Psoas muscle (tissue), 8 donors: ENCODE results near the gene KIRREL1. TPM values are rescaled to one million over a fixed set of nuclear protein-coding genes. Genes with fewer than 3 reads are reported as not detected.

Experiments
- ATAC-seq, 4 donors: fragments of 200-7000 bp; cut with Tn5 transposase; one replicate each; pipeline ENCODE4 v1.9.1; 2020; ENCODE audit warnings: moderate library complexity in 3 of 4, mild to moderate bottlenecking in 2 of 4
- DNase-seq, 2 donors: peaks; one replicate each; pipeline ENCODE4 v3.0.0-alpha.2; 2020
- H3K27ac ChIP-seq: fragments of 200-600 bp; one replicate; pipeline ENCODE4 v1.8.0; 2022
- H3K27me3 ChIP-seq, 3 donors: fragments of 200-600 bp in 1 of 3; one replicate each; pipeline versions ENCODE4 v1.6.1 to v1.8.0; 2013 to 2022; ENCODE audit warnings: low read length in 2 of 3, mild to moderate bottlenecking in 2 of 3, moderate library complexity in 1 of 3; ENCODE audit not compliant: insufficient read depth in 3 of 3
- H3K36me3 ChIP-seq, 2 donors: fragments of 200-600 bp in 1 of 2; one replicate each; pipeline versions ENCODE4 v1.6.1 to v1.8.0; 2013 to 2022; ENCODE audit warnings: low read depth in 1 of 2, mild to moderate bottlenecking in 1 of 2, moderate library complexity in 1 of 2; ENCODE audit not compliant: insufficient read depth in 1 of 2
- H3K4me1 ChIP-seq: fragments of 200-600 bp; one replicate; pipeline ENCODE4 v1.8.0; 2022
- H3K4me3 ChIP-seq: fragments of 200-600 bp; one replicate; pipeline ENCODE4 v1.8.0; 2022; ENCODE audit warnings: mild to moderate bottlenecking
- H3K9me3 ChIP-seq: fragments of 200-600 bp; one replicate; pipeline ENCODE4 v1.8.0; 2022
- CTCF ChIP-seq: fragments of 200-600 bp; IDR thresholded peaks from one replicate; pipeline ENCODE4 v1.8.0; 2022; ENCODE audit warnings: antibody characterized with exemption
- WGBS, 3 donors: extraction: QIAGEN DNeasy Blood & Tissue Kit; methylation state at CpG; one replicate each; pipeline versions ENCODE4 v1.1.6 to v1.1.7; 2013; 5-methylcytosine and 5-hydroxymethylcytosine counted together
- intact Hi-C, 2 donors: fragments of 100-400 bp; cut with DNase I; formaldehyde crosslinking; loops; one replicate each; pipeline versions ENCODE4 v1.11.0 to v1.14.2; 2022
- polyA plus RNA-seq, 3 donors: library from polyadenylated mRNA; stranded (reverse); fragments of 200-250 nt; gene quantifications; one replicate each; pipeline ENCODE4 v1.2.3, GENCODE V29; 2013
- total RNA-seq, 4 donors: library from RNA; stranded (reverse); fragmentation: NEBNext Ultra II Directional in 2 of 4; extraction: Animal tissue kit (Norgen Biotek cat#: 25700) in 2 of 4; gene quantifications; one replicate each; pipeline versions ENCODE4 v1.2.1 to v1.2.4, GENCODE V29; 2021 to 2023
- donor health status: healthy with polysubstance abuse.
- donor health status: DM: no; HTN: no; CAD: no; lungs with moderate emphysema.
- donor health status: Bipolar disorder and iron deficiency.
- donor health status: healthy.
- donor health status: DM: yes; HTN: yes; CAD: no.
- donor health status: DM: no; HTN: no; CAD: no.
- donor health status: DM: no; HTN: no; CAD: no.
- donor health status: DM: yes; HTN: yes; CAD: no.

KIRREL1 gene
- total and polyA plus RNA-seq, 7 donors = 1.3 to 7.6 (median 4.3) TPM

GRCh38 chr1:158054721-158055120, 61.3 kb downstream of the KIRREL1 start:
- no peak for ATAC-seq
- 96 to 97% (median 96%) methylated on average over 4 of the region's 4 CpGs for WGBS, 3 donors
- no peaks in the 10 kb centered on the region for H3K4me1 ChIP-seq

GRCh38 chr1:158055854-158056253, 62.4 kb downstream of the KIRREL1 start:
- Histone ChIP-seq H3K4me3 (no peak overlapping the region), H3K27ac (no peak overlapping the region), H3K4me1 (no peaks in the 10 kb centered on the region), H3K36me3 (no peaks in the 10 kb centered on the region), H3K9me3 (no peaks in the 10 kb centered on the region), H3K27me3 (no peaks in the 10 kb centered on the region)
- intact Hi-C loops = no loop called here
- no peak for ATAC-seq
- DNase-seq = no peak
- WGBS, 3 donors = 72 to 88% (median 75%) methylated on average over 4 of the region's 4 CpGs
- TF ChIP-seq CTCF = no peak

More at GRCh38 chr1:158054721-158055120, 61.3 kb downstream of the KIRREL1 start:
- H3K27me3 ChIP-seq = no peaks in the 10 kb centered on the region
- TF ChIP-seq CTCF = no peak
- H3K4me3 ChIP-seq = no peak overlapping the region
- no peak for DNase-seq
- intact Hi-C loops = no loop called here
- H3K36me3 ChIP-seq = no peaks in the 10 kb centered on the region
- no peaks in the 10 kb centered on the region for H3K9me3 ChIP-seq
- no peak overlapping the region for H3K27ac ChIP-seq

GRCh38 chr1:158056498-158056897, 63.1 kb downstream of the KIRREL1 start:
- intact Hi-C loops = no loop called here
- Histone ChIP-seq H3K27me3 (no peaks in the 10 kb centered on the region), H3K4me3 (no peak overlapping the region), H3K27ac (no peak overlapping the region), H3K36me3 (no peaks in the 10 kb centered on the region), H3K9me3 (no peaks in the 10 kb centered on the region), H3K4me1 (no peaks in the 10 kb centered on the region)
- DNase-seq (no peak), ATAC-seq (no peak)
- no peak for TF ChIP-seq CTCF
- WGBS, 3 donors = 41 to 53% (median 53%) methylated on average over 5 of the region's 5 CpGs

GRCh38 chr1:158058237-158058985, 65.0 kb downstream of the KIRREL1 start:
- H3K4me3 ChIP-seq = no peak overlapping the region
- WGBS, 3 donors = 75 to 83% (median 81%) methylated on average over 10 of the region's 10 CpGs
- H3K27ac ChIP-seq = no peak overlapping the region
- intact Hi-C loops = no loop called here
- no peaks in the 10 kb centered on the region for H3K27me3 ChIP-seq
- ATAC-seq (no peak), DNase-seq (no peak)
- H3K36me3 ChIP-seq = no peaks in the 10 kb centered on the region
- H3K4me1 ChIP-seq = no peaks in the 10 kb centered on the region
- no peaks in the 10 kb centered on the region for H3K9me3 ChIP-seq
- TF ChIP-seq CTCF = no peak

- TF ChIP-seq CTCF = no peak
- DNase-seq (no peak), ATAC-seq (no peak)
- no peaks in the 10 kb centered on the region for H3K36me3 ChIP-seq
- no peaks in the 10 kb centered on the region for H3K9me3 ChIP-seq
- H3K27ac ChIP-seq = no peak overlapping the region
- H3K4me1 ChIP-seq = no peaks in the 10 kb centered on the region
- no peaks in the 10 kb centered on the region for H3K27me3 ChIP-seq
- no peak overlapping the region for H3K4me3 ChIP-seq
- intact Hi-C loops = no loop called here
- WGBS, 3 donors = 45 to 47% (median 46%) methylated on average over 4 of the region's 4 CpGs
Observed at GRCh38 chr1:158059984-158060383, 66.5 kb downstream of the KIRREL1 start.
